ENCODE results near the gene DNASE1L3.

GRCh38 chr3:58242340-58242739, 31.6 kb upstream of the DNASE1L3 start:
- TF ChIP-seq CTCF (IDR thresholded peaks at IDR 0.05; ENCODE audit: insufficient read depth, low read length, poor library complexity, severe bottlenecking) (no peak), EZH2phosphoT487 (conservative IDR thresholded peaks at IDR 0.05; ENCODE audit: low read length) (no peak)
